Measurements from ENCODE around the gene CFAP221.

CFAP221 gene

DNA sequence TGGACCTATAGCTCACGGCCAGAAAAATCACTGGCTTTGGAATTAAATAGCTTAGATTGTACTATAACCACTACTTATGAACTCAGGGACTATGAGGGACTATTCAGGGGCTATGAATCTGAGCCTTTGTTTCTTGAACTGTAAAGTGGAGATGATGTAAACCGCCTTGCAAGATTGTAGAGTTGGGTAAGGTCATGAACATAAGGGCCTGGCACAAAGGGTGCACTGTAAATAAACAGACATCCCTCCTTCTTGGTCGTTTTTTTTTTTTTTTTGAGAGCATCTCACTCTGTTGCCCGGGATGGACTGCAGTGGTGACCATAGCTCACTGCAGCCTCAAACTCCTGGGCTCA is 137.6 kb downstream of the CFAP221 start:
- DNase-seq (ENCODE audit: low read depth), result no peak
- TF ChIP-seq, protein P1, sequence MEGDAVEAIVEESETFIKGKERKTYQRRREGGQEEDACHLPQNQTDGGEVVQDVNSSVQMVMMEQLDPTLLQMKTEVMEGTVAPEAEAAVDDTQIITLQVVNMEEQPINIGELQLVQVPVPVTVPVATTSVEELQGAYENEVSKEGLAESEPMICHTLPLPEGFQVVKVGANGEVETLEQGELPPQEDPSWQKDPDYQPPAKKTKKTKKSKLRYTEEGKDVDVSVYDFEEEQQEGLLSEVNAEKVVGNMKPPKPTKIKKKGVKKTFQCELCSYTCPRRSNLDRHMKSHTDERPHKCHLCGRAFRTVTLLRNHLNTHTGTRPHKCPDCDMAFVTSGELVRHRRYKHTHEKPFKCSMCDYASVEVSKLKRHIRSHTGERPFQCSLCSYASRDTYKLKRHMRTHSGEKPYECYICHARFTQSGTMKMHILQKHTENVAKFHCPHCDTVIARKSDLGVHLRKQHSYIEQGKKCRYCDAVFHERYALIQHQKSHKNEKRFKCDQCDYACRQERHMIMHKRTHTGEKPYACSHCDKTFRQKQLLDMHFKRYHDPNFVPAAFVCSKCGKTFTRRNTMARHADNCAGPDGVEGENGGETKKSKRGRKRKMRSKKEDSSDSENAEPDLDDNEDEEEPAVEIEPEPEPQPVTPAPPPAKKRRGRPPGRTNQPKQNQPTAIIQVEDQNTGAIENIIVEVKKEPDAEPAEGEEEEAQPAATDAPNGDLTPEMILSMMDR (conservative IDR thresholded peaks at IDR 0.05; ENCODE audit: low read depth, low read length), result no peak
- H3K4me3 ChIP-seq (ENCODE audit: low read depth, low read length), result no peak overlapping the region

DNA sequence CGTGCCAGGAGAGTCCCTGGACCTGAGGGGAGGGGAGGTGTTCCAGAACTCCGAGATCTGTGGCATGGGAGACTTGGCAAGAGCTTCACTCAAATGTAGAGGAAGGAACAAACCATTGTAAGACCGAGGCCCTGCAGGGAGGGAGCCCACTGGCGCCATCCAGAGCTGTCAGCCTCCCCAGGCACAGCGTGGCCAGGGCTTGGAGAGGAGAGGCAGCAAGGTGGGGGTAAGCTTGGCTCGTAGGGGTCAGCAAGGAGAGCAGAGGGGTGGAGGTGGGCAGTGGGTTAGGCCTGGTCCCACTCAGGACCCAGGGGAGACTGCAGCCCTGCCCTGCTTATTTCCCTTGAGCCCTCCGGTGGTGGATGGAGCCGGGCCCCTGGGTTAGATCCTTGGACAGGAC is 138.3 kb downstream of the CFAP221 start:
- TF ChIP-seq, protein P1 (conservative IDR thresholded peaks at IDR 0.05; ENCODE audit: low read depth, low read length), result no peak
- no peak for DNase-seq (ENCODE audit: low read depth)
- H3K4me3 ChIP-seq (ENCODE audit: low read depth, low read length), result no peak overlapping the region

DNA sequence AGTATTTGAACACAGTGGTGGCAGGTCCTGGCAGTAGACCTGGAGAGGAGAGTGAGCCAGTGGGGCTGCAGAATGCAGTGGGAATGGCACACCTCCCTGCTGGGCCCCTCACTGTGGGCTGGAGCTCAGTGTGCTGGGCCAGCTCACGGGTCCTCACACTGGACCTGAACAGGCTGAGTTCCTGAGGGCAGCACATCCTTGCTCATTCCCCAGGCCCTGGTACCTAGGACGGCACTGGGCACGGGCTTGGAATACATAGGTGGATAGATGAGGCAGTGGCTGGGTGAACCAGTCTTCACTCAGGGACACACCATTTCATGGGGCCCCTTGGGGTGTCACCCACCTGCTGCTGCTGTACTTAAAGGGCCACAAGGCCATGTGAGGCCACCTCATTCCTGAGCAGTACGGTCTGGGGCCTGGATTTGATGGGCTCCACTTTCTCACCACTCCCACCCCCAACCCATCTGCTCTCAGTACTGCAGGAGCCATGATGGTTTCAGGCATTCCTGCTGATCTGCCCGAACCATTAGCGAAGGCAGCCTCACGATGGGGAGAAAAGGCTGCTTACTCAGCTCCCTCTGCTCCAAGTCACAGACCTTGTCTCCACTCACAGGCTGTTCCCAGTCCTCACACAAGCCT is 138.9 kb downstream of the CFAP221 start:
- TF ChIP-seq, protein P1 (conservative IDR thresholded peaks at IDR 0.05; ENCODE audit: low read depth, low read length), result no peak
- H3K4me3 ChIP-seq (ENCODE audit: low read depth, low read length), result no peak overlapping the region
- no peak for DNase-seq (ENCODE audit: low read depth)

DNA sequence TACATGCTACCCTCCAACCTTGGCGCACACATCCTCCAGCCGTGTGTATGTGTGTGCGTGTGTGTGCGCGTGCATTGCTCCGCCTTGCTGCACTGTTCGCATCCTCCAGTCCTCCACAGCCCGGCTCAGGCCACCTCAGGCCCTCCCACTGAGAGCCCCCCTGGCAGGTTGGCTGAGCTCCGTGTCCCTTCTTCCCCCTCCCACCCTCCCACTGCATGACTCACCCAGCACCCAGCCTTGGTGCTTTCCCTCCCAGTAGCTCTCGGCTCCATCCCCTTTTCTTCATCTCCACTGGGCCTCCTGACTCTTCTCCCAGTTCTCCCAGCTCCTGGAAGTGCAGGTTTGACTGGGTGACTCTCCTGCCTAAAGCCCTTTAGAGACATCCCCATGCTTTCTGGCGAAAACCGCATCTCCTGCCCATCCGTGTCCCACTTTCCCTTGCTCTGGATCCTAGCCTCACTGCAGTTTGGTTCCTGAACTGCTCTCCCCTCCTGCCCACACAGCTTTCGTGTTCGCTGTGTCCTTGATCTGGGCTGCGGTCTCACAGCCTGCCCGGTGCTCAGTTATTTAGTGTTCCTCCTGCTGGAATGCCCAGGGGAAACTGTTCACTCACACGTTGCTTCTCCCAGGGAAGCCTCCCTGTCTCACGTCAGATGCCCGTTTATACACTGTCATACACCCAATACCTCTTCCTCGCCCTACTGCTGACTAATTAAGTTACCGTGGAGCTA is 139.6 kb downstream of the CFAP221 start:
- TF ChIP-seq, protein P1 (conservative IDR thresholded peaks at IDR 0.05; ENCODE audit: low read depth, low read length), result no peak
- DNase-seq (ENCODE audit: low read depth), result peak; percentile 45
- no peak overlapping the region for H3K4me3 ChIP-seq (ENCODE audit: low read depth, low read length)

DNA sequence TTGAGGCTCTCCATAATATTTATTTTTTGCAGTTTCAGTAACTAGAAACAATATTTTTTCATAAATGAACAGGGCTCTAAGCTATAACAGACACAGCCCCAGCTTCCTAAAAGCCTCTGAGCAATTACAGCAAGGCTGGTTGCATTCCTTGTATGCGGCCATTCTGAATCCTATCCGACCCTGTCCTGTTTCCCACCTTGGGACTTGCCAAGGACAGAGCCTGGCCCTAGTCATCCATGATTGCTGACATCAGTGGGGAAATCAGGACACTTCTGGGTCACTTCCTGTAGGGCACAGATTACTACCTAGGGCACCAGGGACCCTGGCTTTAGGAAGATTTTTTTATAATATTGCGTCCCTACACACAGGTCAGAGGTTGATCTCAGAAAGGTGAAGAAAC is 140.3 kb downstream of the CFAP221 start:
- TF ChIP-seq, protein P1 (conservative IDR thresholded peaks at IDR 0.05; ENCODE audit: low read depth, low read length), result no peak
- no peak overlapping the region for H3K4me3 ChIP-seq (ENCODE audit: low read depth, low read length)
- no peak for DNase-seq (ENCODE audit: low read depth)

DNA sequence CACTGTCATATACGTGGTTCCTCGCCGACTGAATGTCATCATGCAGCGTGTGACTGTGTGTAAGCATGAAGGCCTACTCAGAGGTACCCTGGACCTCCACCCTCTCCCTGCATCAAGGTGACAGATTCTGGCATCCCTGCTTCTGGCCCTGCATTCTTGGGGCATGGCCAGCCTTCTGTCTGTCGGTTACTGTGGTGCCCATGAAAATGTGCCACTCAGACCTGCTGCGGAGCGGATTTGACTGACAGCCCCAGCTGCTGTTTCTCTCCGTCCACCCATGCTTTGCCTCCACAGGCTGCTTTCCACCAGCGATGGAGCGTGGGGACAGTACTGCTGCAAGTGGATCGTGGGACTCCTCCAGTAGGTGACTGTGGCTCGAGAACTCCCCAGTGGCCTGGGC is 144.4 kb downstream of the CFAP221 start:
- DNase-seq (ENCODE audit: low read depth), result no peak
- H3K4me3 ChIP-seq (ENCODE audit: low read depth, low read length), result no peak overlapping the region
- TF ChIP-seq, protein P1 (conservative IDR thresholded peaks at IDR 0.05; ENCODE audit: low read depth, low read length), result no peak

DNA sequence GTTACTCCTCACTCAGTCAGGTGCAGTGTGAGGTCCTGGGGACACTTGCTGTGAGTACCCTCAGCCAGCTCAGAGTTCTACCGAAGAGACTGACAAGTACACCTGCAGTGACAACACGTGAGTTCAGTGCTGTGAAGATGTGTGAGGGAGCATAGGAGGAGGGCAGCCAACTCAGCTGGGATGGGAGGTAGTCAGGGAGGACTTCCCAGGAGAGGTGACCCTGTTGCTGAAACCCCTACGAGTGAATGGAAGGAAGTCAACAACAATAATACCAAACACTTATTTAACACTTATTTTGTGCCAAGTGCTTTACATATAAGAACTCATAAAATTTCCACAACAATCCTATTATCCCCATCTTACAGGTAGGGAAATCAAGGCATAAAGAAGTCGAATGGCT is 145.0 kb downstream of the CFAP221 start:
- no peak overlapping the region for H3K4me3 ChIP-seq (ENCODE audit: low read depth, low read length)
- TF ChIP-seq, protein P1 (conservative IDR thresholded peaks at IDR 0.05; ENCODE audit: low read depth, low read length), result no peak
- no peak for DNase-seq (ENCODE audit: low read depth)
